GM18858 (cell line): ENCODE data around the gene TOP3B.

Experiments
- ATAC-seq: cut with Tn5 transposase; IDR thresholded peaks from one replicate; pipeline ENCODE4 v1.9.1; 2021; ENCODE audit not compliant: unreplicated experiment

The TOP3B gene, protein sequence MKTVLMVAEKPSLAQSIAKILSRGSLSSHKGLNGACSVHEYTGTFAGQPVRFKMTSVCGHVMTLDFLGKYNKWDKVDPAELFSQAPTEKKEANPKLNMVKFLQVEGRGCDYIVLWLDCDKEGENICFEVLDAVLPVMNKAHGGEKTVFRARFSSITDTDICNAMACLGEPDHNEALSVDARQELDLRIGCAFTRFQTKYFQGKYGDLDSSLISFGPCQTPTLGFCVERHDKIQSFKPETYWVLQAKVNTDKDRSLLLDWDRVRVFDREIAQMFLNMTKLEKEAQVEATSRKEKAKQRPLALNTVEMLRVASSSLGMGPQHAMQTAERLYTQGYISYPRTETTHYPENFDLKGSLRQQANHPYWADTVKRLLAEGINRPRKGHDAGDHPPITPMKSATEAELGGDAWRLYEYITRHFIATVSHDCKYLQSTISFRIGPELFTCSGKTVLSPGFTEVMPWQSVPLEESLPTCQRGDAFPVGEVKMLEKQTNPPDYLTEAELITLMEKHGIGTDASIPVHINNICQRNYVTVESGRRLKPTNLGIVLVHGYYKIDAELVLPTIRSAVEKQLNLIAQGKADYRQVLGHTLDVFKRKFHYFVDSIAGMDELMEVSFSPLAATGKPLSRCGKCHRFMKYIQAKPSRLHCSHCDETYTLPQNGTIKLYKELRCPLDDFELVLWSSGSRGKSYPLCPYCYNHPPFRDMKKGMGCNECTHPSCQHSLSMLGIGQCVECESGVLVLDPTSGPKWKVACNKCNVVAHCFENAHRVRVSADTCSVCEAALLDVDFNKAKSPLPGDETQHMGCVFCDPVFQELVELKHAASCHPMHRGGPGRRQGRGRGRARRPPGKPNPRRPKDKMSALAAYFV

DNA sequence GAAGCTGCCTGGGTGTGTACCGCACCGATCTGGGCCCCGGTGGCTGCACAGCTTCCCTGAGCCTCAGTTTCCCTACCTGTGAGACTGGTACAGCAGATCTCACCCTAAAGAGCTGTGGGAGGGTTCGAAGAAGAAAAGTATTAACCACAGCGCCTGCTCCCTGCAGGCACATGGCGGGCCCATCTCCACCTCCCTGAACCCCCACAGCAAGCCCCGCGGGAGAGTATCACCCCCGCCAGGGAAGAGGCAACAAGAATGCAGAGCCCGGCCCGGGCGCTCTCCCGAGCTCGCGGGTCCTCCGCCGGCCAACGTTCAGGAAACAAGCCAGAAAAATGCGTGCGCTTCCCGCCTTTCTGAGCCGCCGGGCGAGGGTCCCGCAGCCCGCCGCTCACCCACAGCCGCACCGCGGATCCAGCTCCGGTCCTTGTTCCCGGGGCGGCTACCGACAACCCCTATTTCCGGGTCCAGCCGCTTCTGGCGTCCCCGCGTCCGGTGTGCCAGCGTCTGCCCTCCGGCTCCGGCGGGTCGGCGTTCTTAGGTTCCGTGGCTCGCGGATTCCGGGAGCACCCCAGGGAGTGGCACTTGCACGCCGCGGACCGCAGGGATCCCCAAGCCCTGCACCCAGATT is at the start of gene TOP3B:
TOP3B (minus strand) TSS at position 450 of the 628 bp plus-strand sequence. CDS start 7,078 bp downstream, outside the sequence.
- no peak for ATAC-seq

DNA sequence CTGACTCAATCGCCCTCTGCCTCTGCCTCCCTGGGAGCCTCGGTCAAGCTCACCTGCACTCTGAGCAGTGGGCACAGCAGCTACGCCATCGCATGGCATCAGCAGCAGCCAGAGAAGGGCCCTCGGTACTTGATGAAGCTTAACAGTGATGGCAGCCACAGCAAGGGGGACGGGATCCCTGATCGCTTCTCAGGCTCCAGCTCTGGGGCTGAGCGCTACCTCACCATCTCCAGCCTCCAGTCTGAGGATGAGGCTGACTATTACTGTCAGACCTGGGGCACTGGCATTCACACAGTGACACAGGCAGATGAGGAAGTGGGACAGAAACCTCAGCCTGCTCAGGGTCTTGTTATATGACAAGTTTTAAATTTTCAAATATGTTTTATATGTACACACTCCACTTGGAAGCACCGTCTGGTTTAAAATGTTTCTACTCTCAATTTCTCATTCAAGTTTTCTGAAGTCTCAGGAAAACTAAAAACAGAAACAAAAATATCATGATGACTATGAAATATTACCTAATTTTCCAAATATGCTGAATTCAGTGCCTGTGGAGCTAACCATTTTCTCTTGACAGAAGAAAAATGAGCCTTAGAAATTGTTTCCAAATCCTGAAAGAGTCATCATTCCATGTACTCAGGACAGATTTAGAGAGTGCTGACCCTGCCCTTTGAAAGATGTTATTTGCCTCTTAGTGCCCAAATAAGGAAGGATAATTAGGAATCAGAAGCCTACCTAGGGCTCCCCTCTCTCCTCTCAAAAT is 48.8 kb upstream of the TOP3B start:
- no peak for ATAC-seq

DNA sequence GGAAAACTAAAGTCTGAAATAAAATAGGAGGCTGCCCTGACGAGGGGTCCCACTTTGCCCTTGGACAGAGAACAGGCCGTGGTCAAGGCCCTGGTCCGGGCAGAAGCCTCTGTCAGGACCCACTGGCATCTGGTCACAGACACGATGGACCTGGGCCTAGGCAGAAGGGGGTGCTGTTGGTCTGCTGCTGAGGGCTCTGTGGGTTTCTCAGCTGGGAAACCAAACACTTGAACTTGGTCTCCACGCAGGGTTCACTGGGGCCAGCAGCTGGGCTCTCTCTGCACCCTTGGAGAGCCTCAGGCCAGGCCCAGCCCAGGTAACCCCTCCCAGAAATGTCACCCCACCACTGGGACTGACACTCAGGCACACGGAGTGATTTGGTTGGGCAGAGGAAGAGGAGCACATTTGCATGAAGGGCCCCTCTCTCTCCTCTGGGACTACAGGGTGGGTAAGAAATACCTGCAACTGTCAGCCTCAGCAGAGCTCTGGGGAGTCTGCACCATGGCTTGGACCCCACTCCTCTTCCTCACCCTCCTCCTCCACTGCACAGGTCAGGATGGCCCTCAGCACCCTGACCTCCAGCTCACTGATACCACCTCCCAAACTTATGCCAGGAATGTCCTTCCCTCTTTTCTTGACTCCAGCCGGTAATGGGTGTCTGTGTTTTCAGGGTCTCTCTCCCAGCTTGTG is 48.1 kb upstream of the TOP3B start:
- peak; percentile 50 for ATAC-seq

DNA sequence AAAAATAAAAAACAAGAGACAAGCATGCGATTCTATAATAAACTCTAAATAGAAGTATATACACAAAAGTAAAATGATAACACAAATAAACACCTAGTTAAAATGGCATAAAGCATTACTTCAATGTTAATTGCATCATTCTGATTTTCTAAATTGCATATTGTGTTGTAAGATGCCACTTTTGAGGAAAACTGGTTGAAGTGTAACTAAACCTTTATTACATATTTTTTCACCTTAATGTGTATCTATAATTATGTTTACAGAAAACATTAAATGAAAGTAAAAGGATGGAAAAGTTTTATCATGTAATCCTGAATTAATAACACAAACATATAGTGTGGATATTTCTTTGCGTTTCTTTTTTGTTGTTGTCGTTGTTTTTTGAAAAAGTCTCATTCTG is 45.4 kb upstream of the TOP3B start:
- ATAC-seq: no peak

DNA sequence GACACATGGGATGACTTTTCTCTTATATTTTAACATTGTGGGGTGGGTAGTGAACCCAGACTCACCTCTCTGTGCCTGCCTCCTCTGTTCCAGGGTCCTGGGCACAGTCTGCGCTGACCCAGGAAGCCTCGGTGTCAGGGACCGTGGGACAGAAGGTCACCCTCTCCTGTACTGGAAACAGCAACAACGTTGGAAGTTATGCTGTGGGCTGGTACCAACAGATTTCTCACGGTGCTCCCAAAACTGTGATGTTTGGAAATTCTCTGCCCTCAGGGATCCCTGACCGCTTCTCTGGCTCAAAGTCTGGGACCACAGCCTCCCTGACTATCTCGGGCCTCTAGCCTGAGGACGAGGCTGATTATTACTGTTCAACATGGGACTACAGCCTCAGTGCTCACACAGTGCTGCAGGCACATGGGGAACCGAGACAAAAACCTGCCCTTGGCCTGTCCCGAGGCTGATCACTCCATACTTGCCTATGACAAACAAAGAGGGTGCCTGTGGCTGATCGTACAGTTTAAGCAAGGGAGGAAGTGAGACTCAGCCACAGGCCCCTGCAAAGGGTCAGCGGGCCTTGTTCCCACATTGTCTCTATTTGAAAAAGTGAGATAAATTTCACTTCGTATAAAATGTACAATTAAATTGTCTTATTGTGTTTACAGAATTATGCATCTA is 43.7 kb upstream of the TOP3B start:
- ATAC-seq: no peak

DNA sequence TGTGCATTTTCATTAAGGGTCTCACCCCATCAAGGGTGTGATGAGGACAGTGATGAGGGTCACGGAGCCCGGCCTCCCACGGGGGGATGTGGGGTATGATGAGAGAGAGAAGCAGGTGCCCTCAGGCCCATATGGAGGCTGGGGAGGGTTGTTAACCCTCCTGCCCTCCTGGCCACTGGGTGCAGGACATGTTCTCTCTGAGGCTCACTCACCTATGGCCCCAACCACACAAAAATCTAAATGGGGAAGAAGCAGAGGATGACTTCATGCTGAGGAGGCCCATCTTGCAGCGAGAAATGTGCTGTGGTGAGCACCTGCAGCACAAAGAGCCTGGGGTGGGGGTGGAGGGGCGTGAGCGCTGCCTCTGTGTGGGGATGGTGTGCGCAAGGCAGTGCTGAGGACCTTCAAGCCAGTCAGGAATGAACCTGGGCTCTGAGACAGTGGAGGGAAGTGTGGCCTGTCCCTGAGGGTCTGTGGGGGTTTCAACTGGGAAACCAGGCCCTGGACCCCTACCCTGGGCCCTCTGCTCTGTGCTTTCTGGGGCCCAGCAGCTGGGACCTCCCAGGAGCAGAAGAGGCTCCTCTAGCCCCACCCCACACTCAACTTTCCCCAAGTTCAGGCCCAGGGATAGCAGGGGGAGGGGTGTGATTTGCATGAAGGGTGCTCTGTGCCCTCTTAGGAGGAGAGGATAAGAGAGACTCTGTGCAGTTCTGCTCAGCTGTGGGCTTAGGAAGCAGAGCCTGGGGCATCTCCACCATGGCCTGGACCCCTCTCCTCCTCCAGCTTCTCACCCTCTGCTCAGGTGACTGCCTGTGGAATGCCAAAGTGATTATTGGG is 43.0 kb upstream of the TOP3B start:
- ATAC-seq: no peak

DNA sequence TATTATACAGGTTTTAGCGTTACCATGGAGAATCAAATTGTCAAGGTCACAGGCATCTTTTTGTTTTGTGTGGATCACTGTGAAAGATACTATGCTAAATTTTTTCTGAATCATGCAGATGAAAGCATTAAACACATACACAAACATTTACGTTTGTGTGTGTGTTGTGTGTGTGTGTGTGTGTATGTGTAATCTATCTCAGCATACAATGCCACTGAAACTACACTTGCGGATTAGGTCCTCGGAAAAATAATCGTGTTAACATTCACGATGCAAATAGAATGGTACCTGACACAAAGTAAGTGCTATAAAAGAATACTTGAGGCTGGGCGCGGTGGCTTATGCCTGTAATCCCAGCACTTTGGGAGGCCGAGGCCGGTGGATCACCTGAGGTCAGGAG is 41.9 kb upstream of the TOP3B start:
- ATAC-seq: no peak

DNA sequence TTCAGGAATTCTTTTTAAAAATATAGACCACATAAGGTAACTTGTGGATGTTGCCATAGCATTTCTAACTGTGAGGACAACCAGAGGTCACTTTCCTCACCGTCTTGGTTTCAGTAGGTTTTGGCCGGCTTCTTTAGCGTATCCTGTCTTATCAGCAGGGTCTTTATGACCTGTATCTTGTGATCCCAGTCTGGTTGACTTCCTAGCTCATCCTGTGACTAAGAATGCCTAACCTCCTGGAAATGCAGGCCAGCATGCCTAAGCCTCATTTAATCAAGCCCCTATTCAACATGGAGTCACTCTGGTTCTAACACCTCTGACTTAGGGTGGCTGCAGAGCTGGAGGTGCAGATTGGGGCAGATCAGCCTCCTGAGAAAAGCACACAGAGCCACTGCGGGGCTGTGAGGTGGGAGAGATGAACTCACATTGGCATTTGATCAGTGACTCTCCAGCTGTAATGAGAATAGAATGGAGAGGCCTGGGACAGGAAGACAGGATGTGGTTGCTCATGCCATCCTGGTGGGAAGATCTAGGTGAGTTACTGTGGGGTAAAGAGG is 41.1 kb upstream of the TOP3B start:
- no peak for ATAC-seq

DNA sequence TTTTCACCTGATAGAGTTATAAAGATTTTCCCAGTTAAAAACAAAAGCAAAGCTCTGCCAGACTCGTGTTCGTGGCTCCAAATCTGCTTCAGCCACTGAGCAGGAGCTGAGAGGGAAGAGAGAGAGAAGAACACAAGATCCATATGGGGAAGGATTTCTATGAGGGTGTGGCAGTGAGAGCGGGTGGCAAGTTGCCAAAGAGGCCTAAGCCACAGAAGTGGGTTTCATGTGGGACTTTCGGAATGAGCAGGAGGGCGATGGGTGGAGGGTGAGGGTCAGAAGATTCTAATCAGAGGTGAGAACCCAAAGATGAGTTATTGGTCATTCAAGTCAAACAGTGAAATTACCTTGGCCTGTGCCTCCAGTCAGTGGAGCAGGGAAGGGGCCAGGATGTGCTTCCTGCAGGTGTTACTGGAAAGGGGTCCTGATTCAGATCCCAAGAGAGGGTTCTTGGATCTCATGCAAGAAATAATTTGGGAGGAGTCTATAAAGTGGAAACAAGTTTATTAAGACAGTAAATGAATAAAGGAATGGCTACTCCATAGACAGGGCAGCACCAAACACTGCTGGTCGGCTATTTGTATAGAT is 40.5 kb upstream of the TOP3B start:
- ATAC-seq: no peak

DNA sequence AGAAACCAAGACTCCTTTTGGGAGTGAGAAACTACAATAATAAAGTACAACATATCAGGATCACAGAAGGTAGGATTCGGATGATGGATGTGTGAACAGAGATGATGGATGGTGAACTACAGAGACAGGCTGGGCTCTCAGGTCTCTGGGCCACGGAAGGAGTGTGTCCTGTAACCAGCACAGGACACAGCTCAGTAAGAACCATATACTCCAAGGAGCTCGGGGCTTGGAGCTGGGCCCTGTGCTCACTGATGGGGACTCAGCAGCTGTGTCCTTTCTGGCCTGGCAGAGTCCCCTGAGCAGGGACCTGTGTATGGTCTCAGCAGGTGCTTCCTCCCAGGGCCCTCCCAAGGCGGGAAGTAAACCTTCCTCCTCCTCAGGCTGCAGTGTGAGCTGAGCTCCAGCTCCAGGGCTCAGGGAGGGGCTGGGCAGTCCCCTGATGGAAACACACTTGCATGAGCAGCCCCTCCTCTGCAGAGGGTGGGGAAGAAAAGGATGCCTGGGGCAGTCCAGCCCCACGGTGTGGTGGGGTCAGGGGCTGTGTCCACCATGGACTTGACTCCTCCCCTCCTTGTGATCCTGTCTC is 39.8 kb upstream of the TOP3B start:
- ATAC-seq: no peak

DNA sequence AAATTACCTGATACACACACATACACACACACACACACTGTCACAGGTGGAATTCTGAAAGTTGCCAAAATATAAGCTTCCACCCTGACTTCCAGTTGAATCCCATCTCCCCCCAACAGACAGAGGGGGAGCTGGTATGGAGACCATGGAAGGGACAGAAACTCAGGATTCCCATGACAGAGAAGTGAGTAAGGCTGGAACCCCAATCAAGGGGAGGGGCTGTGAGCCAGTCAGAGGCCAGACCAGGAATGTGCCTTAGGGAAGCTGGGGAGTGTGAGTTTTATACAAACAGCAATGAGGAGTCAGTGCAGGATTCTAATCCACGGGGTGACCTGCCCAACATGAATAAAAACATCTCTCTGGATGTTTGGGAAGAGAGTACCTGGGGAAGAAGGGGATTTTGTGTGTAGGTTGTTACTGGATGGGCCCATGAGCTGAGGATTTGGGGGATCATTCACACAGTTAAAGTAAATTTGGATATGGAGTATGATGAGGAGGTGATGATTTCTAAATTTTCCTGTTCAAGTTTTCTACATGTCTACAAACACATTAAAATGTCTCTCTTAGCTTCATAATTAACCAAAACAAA is 38.7 kb upstream of the TOP3B start:
- ATAC-seq: no peak

DNA sequence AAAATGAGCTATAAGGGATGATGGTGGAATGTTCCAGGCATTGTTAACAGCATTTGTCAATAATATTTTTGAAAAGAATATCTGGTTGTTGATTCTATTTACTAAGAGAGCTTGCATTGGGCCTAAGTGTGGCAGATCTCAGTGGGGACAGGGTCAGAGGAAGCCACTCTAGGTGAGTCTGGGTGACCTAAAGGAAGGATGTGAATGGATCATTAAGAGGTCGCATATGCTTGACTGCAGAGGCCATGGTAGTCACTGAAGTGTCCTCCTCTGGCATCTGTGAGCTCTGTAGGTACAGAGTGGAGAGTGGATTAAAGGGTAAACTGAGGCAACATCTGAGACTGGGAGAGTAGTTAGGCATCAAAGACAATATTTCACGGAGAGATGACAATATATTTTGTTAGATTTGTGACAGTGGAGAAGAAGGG is 37.9 kb upstream of the TOP3B start:
- ATAC-seq: no peak

DNA sequence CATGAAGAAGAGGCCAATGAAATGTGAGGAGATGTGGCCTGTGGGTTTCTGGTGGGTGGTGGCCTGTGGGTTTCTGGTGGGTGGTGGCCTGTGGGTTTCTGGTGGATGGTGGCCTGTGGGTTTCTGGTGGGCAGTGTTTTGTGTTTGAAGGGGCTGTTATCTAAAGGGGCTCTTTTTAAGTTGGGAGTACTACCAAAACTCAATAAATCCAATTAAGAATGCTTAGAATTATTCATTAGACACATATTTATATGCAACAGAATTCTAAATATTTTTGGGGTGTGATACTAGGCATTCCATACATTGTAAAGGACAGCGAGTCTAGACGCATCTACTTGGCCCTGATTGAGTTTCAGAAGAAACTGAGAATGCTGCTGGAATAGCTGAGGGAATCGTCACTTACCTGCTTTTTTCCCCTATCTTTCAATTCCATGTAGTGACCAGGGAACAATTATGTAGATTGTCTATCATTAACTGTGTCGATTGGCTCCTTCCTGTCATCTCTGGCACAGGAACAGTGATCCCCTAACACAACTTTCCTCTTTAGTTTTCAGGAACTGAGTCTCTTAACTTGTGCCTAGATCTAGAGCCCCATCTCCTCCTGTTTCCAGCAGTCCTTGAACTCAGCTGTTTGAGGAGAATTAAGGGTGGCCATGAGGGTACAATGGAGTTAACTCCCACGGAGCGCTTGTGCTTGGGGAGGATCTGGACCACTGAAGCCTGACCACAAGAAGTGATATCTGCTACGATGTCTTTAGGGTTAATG is 37.3 kb upstream of the TOP3B start:
- ATAC-seq: no peak

DNA sequence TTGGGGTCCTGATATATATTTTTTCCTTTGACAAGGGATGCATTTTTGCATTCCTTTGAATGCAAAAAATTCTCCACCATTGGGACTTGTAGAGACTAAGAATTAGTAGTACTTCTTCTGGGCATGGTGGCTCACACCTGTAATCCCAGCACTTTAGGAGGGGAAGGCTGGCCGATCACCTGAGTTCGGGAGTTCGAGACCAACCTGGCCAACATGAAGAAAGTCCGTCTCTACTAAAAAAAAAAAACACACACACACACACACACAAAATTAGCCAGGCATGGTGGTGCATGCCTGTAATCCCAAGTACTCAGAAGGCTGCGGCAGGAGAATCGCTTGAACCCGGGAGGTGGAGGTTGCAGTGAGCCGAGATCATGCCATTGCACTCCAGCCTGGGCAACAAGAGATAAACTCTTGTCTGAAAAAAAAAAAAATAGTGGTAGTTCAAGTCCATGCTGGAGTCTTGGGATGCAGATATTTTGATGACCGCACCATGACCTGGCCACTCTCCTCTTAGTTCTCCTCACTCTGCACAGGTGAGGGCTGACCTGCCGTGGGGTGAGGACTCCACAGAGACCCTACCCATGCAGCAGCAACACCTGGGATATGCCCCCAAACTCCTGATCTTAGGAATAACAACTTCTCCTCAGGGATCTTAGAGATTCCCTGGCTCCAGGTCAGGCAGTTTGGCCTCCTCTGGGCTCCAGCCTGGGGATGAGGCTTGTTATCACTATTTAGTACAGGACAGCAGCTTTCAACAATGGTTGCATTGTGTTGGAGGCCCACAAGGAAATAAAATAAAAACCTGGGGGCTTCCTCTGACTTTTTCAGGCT is 36.5 kb upstream of the TOP3B start:
- ATAC-seq: no peak

DNA sequence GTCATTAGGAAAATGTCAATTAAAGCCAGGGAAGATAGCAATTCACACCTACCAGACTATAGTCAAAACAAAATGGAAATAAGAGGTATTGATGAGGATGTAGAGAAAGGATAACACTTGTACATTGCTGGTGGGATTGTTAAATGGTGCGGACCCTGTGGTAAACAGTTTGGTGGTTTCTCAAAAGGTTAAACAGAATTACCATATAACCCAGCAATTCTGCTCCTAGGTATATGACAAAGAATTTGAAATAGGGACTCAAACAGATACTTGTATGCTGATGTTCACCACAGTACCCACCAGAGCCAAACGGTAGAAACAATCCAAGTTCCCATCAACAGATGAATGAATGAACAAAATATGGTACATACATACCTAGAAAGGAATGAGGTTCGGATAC is 33.0 kb upstream of the TOP3B start:
- no peak for ATAC-seq

DNA sequence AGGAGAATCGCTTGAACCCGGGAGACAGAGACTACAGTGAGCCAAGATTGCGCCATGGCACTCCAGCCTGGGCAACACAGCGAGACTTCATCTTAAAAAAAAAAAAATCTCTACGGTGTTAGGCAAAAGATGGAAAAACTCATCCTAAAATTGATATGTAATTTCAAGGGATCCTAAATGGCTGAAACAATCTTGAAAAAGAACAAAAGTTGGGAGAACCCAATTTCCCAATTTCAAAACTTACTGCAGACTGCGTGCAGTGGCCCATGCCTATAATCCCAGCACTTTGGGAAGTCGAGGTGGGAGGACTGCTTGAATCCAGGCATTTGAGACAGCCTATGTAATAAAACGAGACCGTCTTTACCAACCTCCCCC is 31.7 kb upstream of the TOP3B start:
- no peak for ATAC-seq
